Ascending aorta (tissue), 2 donors: ENCODE results near the gene KLHL12. TPM values are rescaled to one million over a fixed set of nuclear protein-coding genes. Genes with fewer than 3 reads are reported as not detected.

ENCODE experiments used
- DNase-seq, 2 donors: peaks; one replicate each; pipeline ENCODE4 v3.0.0-alpha.2; 2019; ENCODE audit warnings: low spot score in 2 of 2
- H3K27ac ChIP-seq, 2 donors: fragments of 200-600 bp; sonication (generic); one replicate each; pipeline ENCODE4 v1.5.1; 2016 to 2017; ENCODE audit warnings: mild to moderate bottlenecking in 1 of 2
- H3K27me3 ChIP-seq: fragments of 200-600 bp; sonication (generic); one replicate; pipeline ENCODE4 v1.5.1; 2017
- H3K36me3 ChIP-seq, 2 donors: fragments of 200-600 bp; sonication (generic); one replicate each; pipeline ENCODE4 v1.5.1; 2016
- H3K4me1 ChIP-seq, 2 donors: fragments of 200-600 bp; sonication (generic); one replicate each; pipeline ENCODE4 v1.5.1; 2016 to 2017; ENCODE audit warnings: mild to moderate bottlenecking in 1 of 2
- H3K4me3 ChIP-seq, 2 donors: fragments of 200-600 bp; sonication (generic); one replicate each; pipeline ENCODE4 v1.5.1; 2016 to 2017; ENCODE audit warnings: mild to moderate bottlenecking in 1 of 2
- H3K9me3 ChIP-seq, 2 donors: fragments of 200-600 bp; sonication (generic); one replicate each; pipeline ENCODE4 v1.5.1; 2016
- CTCF ChIP-seq, 3 experiments: fragments of 200-600 bp in 2 of 3; fragments of 450-650 bp in 1 of 3; sonication (generic) in 2 of 3; IDR thresholded peaks; one replicate each; pipeline ENCODE4 v1.5.1; 2016 to 2019; ENCODE audit warnings: antibody characterized with exemption in 3 of 3, mild to moderate bottlenecking in 1 of 3, moderate library complexity in 1 of 3
- intact Hi-C: fragments of 100-400 bp; cut with DNase I; formaldehyde crosslinking; loops from one replicate; pipeline ENCODE4 v1.15.1; 2023
- total RNA-seq: library from RNA; depleted of rRNA; stranded (reverse); fragments of >200 nt; gene quantifications from one replicate; pipeline ENCODE4 v1.1.0, GENCODE V29; 2016

KLHL12 gene
- total RNA-seq, 1 donor from 2014 or later, result 17.8 TPM

GRCh38 chr1:202961220-202961880 lies 34.3 kb upstream of the KLHL12 start:
- no peak overlapping the region for H3K4me3 ChIP-seq
- H3K27ac ChIP-seq, result no peak overlapping the region
- no peaks in the 10 kb centered on the region for H3K27me3 ChIP-seq
- peaks cover 13 to 34% of the 10 kb centered on the region in 2 donors for H3K36me3 ChIP-seq
- H3K9me3 ChIP-seq, result no peaks in the 10 kb centered on the region
- intact Hi-C loops, result no loop called here
- H3K4me1 ChIP-seq, result peaks cover 4 to 23% of the 10 kb centered on the region in 2 donors
- no peak for DNase-seq
- TF ChIP-seq CTCF (IDR thresholded peaks at IDR 0.05), result no peak

- intact Hi-C loops, result loop anchor here (2.0 kb wide), 2 partner anchors 48 to 148 kb away; partner anchors contain the start of genes PCAT6 and TMEM183A
- Histone ChIP-seq H3K36me3 (peaks cover 13 to 30% of the 10 kb centered on the region in 2 donors), H3K4me1 (peaks cover 3 to 19% of the 10 kb centered on the region in 2 donors), H3K27me3 (no peaks in the 10 kb centered on the region), H3K4me3 (no peak overlapping the region), H3K27ac (no peak overlapping the region), H3K9me3 (no peaks in the 10 kb centered on the region)
- no peak for TF ChIP-seq CTCF (IDR thresholded peaks at IDR 0.05)
- DNase-seq, result no peak
Observed at GRCh38 chr1:202959276-202959620, 32.2 kb upstream of the KLHL12 start.

- Histone ChIP-seq H3K9me3 (no peaks in the 10 kb centered on the region), H3K36me3 (peaks cover 13 to 24% of the 10 kb centered on the region in 2 donors), H3K27me3 (no peaks in the 10 kb centered on the region), H3K4me1 (peaks cover 3 to 19% of the 10 kb centered on the region in 2 donors), H3K4me3 (peak overlapping the region; percentile 80 to 94), H3K27ac (peak overlapping the region; percentile 95 to 96)
- TF ChIP-seq CTCF (IDR thresholded peaks at IDR 0.05), result no peak
- DNase-seq, result no peak
- intact Hi-C loops, result loop anchor here (1.0 to 2.0 kb wide), 4 partner anchors 9 to 148 kb away; partner anchors contain the start of genes CYB5R1, KLHL12, PCAT6 and TMEM183A
Observed at GRCh38 chr1:202958544-202959275, 31.7 kb upstream of the KLHL12 start.

- Histone ChIP-seq H3K27me3 (no peaks in the 10 kb centered on the region), H3K36me3 (peaks cover 6 to 17% of the 10 kb centered on the region in 2 donors), H3K9me3 (no peaks in the 10 kb centered on the region), H3K27ac (peak within 1 kb of the TSS; percentile 95 to 96), H3K4me3 (peak within 1 kb of the TSS; percentile 80 to 94), H3K4me1 (peaks cover 3 to 21% of the 10 kb centered on the region in 2 donors)
- intact Hi-C loops, result loop anchor here (1.0 to 2.0 kb wide), 5 partner anchors 9 to 147 kb away; partner anchors contain the start of genes CYB5R1, KLHL12, PCAT6 and RABIF
- peak in 2 of 3 experiments; percentile 17 to 29 for TF ChIP-seq CTCF (IDR thresholded peaks at IDR 0.05)
- DNase-seq, result peak; percentile 59 to 94
Observed at GRCh38 chr1:202957733-202958543, 30.9 kb upstream of the KLHL12 start, which contains the start of gene ADIPOR1. TSS of gene ADIPOR1 (minus strand) at chr1:202958312. CDS start at chr1:202951070, 7,242 bp downstream.

GRCh38 chr1:202956969-202957368 lies 29.9 kb upstream of the KLHL12 start:
- intact Hi-C loops, result loop anchor here (2.0 kb wide), 1 partner anchor 68 kb away; the partner anchor contains the start of gene RABIF
- H3K27me3 ChIP-seq, result no peaks in the 10 kb centered on the region
- DNase-seq, result no peak
- no peak for TF ChIP-seq CTCF (IDR thresholded peaks at IDR 0.05)
- H3K9me3 ChIP-seq, result no peaks in the 10 kb centered on the region
- peaks cover 3 to 21% of the 10 kb centered on the region in 2 donors for H3K4me1 ChIP-seq
- H3K27ac ChIP-seq, result peak overlapping the region; percentile 95 to 96
- peaks cover 0 to 7% of the 10 kb centered on the region in 2 donors for H3K36me3 ChIP-seq
- peak overlapping the region; percentile 80 to 94 for H3K4me3 ChIP-seq
